K562 (cell line): ENCODE measurements around the gene MYO7A. TPM values are rescaled to one million over a fixed set of nuclear protein-coding genes. Genes with fewer than 3 reads are reported as not detected.

Experiments
- ATAC-seq: fragments of 200-7000 bp; cut with Tn5 transposase; 3 replicates; pipeline ENCODE4 v1.9.1; 2020; ENCODE audit warnings: moderate library complexity
- BruUV-seq: library from RNA; stranded (reverse); fragments of 400-500 nt; replicated peaks from 2 replicates; lab custom pipeline; 2021; lab: Mats Ljungman, UMichigan
- CTCF ChIA-PET: fragments of 300-600 bp; formaldehyde crosslinking; extraction: SDS; loops from one replicate; lab custom pipeline; 2021; ENCODE audit warnings: low intra/inter-chr PET ratio; lab: Yijun Ruan, JAX
- POLR2A ChIA-PET: fragments of 300-600, 350-650 bp; sonication (Branson Sonifier 250); formaldehyde crosslinking; extraction: SDS; loops from one replicate; lab custom pipeline; 2021; ENCODE audit warnings: antibody characterized with exemption, inconsistent platforms; lab: Yijun Ruan, JAX
- DNase-seq, 4 experiments: peaks; one replicate each; pipeline versions ENCODE4 v3.0.0 to v3.0.0-alpha.2; 2011 to 2018; ENCODE audit warnings: low spot score in 3 of 4, mixed read lengths in 3 of 4; ENCODE audit errors: extremely low read depth in 1 of 4
- FAIRE-seq: peaks from 2 replicates; lab custom pipeline; 2011; peaks lifted over from hg19 to GRCh38; lab: Jason Lieb, UNC
- H2AFZ ChIP-seq: 2 replicates; pipeline ENCODE4 v1.6.0; 2011; ENCODE audit warnings: low read depth, low read length, control low read depth, inconsistent platforms
- H3K27ac ChIP-seq: fragments of 200-600 bp; 3 replicates; pipeline ENCODE4 v1.8.0; 2011; ENCODE audit warnings: low read depth, mild to moderate bottlenecking, control low read depth, inconsistent platforms, low read length, moderate library complexity, mixed read lengths; ENCODE audit errors: extremely low read depth
- H3K27me3 ChIP-seq, 2 experiments: fragments of 300-600 bp in 1 of 2; 2 replicates in 1 of 2; 3 replicates in 1 of 2; pipeline versions ENCODE4 v1.6.0 to v1.8.0; 2011; ENCODE audit warnings: inconsistent platforms in 2 of 2, low read length in 2 of 2, mild to moderate bottlenecking in 1 of 2, mixed read lengths in 1 of 2, moderate library complexity in 1 of 2; ENCODE audit not compliant: control insufficient read depth in 2 of 2, insufficient read depth in 2 of 2
- H3K36me3 ChIP-seq: fragments of 300-600 bp; 3 replicates; pipeline ENCODE4 v1.8.0; 2011; ENCODE audit warnings: mild to moderate bottlenecking, low read length, inconsistent platforms; ENCODE audit not compliant: control insufficient read depth, insufficient read depth
- H3K4me1 ChIP-seq, 2 experiments: fragments of 200-600 bp in 1 of 2; replicated peaks in 1 of 2; 2 replicates in 1 of 2; 3 replicates in 1 of 2; pipeline versions ENCODE4 v1.5.1 to v1.8.0; 2011; ENCODE audit warnings: inconsistent platforms in 2 of 2, low read length in 2 of 2, mild to moderate bottlenecking in 1 of 2, mixed read lengths in 1 of 2, moderate library complexity in 1 of 2; ENCODE audit not compliant: control insufficient read depth in 2 of 2, insufficient read depth in 2 of 2
- H3K4me2 ChIP-seq: 2 replicates; pipeline ENCODE4 v1.6.1; 2011; ENCODE audit warnings: low read length, control low read depth, inconsistent platforms, mixed read lengths; ENCODE audit not compliant: insufficient read depth
- H3K4me3 ChIP-seq: fragments of 200-600 bp; sonication (generic), shearing (Covaris generic); 2 replicates; pipeline ENCODE4 v1.5.1; 2016; ENCODE audit warnings: control low read depth, inconsistent platforms
- H3K79me2 ChIP-seq: fragments of 200-600 bp; 3 replicates; pipeline ENCODE4 v1.8.0; 2011; ENCODE audit warnings: low read length, inconsistent platforms; ENCODE audit not compliant: control insufficient read depth, insufficient read depth
- H3K9ac ChIP-seq, 2 experiments: 2 replicates each; pipeline versions ENCODE4 v1.6.0 to v1.6.1; 2011; ENCODE audit warnings: low read depth in 2 of 2, low read length in 2 of 2, control low read depth in 1 of 2, inconsistent platforms in 1 of 2, mild to moderate bottlenecking in 1 of 2, mixed read lengths in 1 of 2; ENCODE audit not compliant: insufficient read depth in 1 of 2
- H3K9me1 ChIP-seq: one replicate; pipeline ENCODE4 v1.6.0; 2011; ENCODE audit warnings: inconsistent platforms, mild to moderate bottlenecking, low read length, moderate library complexity; ENCODE audit not compliant: control insufficient read depth, insufficient read depth
- H3K9me3 ChIP-seq: replicated peaks from 2 replicates; pipeline ENCODE4 v1.5.1; 2011; ENCODE audit warnings: low read depth, low read length, inconsistent platforms; ENCODE audit not compliant: control insufficient read depth, insufficient read depth
- H4K20me1 ChIP-seq: replicated peaks from 2 replicates; pipeline ENCODE4 v1.6.1; 2011; ENCODE audit warnings: low read length, inconsistent platforms, mixed read lengths; ENCODE audit not compliant: control insufficient read depth, insufficient read depth
- CBX5 ChIP-seq: IDR thresholded peaks from 2 replicates; pipeline ENCODE4 v1.6.1; 2014; ENCODE audit warnings: low read depth, borderline replicate concordance
- POLR2AphosphoS5 ChIP-seq: IDR thresholded peaks from 2 replicates; pipeline ENCODE4 v1.6.1; 2011; ENCODE audit warnings: mild to moderate bottlenecking, low read depth, low read length, moderate library complexity; ENCODE audit not compliant: control insufficient read depth, insufficient read depth
- PPARD ChIP-seq: fragments of 250-450 bp; sonication (Bioruptor Pico); IDR thresholded peaks from 2 replicates; pipeline ENCODE4 v1.8.0; 2022; ENCODE audit warnings: inconsistent platforms, mild to moderate bottlenecking, moderate library complexity
- RB1 ChIP-seq: fragments of 450-650 bp; IDR thresholded peaks from 2 replicates; pipeline ENCODE4 v1.6.1; 2017; ENCODE audit warnings: low read depth, mild to moderate bottlenecking
- TCF7L2 ChIP-seq: fragments of 150-350 bp; IDR thresholded peaks from 2 replicates; pipeline ENCODE4 v1.6.1; 2016; ENCODE audit warnings: low read depth, mild to moderate bottlenecking, low read length, moderate library complexity
- ZZZ3 ChIP-seq: fragments of 450-650 bp; IDR thresholded peaks from 2 replicates; pipeline ENCODE4 v1.6.1; 2016; ENCODE audit warnings: antibody characterized with exemption, mild to moderate bottlenecking, moderate library complexity
- WGBS: fragments of 100-300 bp; shearing (Covaris generic); methylation state at CpG from one replicate; pipeline ENCODE4 v1.1.6; 2016; ENCODE audit warnings: low coverage, mixed read lengths; ENCODE audit not compliant: insufficient coverage; ENCODE audit errors: missing lambda C conversion rate; 5-methylcytosine and 5-hydroxymethylcytosine counted together
- in situ Hi-C: fragments of 300-500 bp; cut with MboI; formaldehyde crosslinking; loops from 4 replicates; pipeline ENCODE4 v1.15.0; 2018; ENCODE audit warnings: inconsistent platforms, mixed read lengths
- intact Hi-C: fragments of 100-400 bp; cut with micrococcal nuclease; formaldehyde crosslinking; loops from 2 replicates; pipeline ENCODE4 v1.14.2; 2022
- polyA plus RNA-seq, 8 experiments: library from polyadenylated mRNA; depleted of rRNA in 4 of 8; stranded (reverse) in 5 of 8; unstranded in 3 of 8; fragments of >200 nt; fragmentation: Nextera tagmentation in 2 of 8; fragmentation: Illumina TruSeq in 1 of 8; extraction: Ambion mirVana in 2 of 8; extraction: Trizol in 1 of 8; gene quantifications; 2 replicates each; pipeline versions ENCODE4 v1.2.1 to v1.2.3, GENCODE V29; 2011 to 2014; ENCODE audit warnings: inconsistent platforms in 1 of 8, missing spikeins in 1 of 8
- total RNA-seq, 7 experiments: library from RNA; depleted of rRNA in 6 of 7; stranded (reverse); fragments of >200 nt in 6 of 7; fragmentation: Illumina TruSeq in 2 of 7; extraction: Trizol in 2 of 7; gene quantifications; 2 replicates each; pipeline versions ENCODE4 v1.2.1 to v1.2.3, GENCODE V29; 2011 to 2021; ENCODE audit warnings: low replicate concordance in 1 of 7
- TF ChIP-seq, protein P1 (sequence below): fragments of 450-650 bp; IDR thresholded peaks from 2 replicates; pipeline ENCODE4 v1.6.1; 2017; ENCODE audit warnings: mild to moderate bottlenecking, moderate library complexity

MYO7A gene
- total and polyA plus RNA-seq, 9 of the 15 experiments (the other 6 are each of a cell fraction or from before 2014, with no cell fraction given) = 0.01 to 0.11 (median 0.07) TPM; not detected in 1

DNA sequence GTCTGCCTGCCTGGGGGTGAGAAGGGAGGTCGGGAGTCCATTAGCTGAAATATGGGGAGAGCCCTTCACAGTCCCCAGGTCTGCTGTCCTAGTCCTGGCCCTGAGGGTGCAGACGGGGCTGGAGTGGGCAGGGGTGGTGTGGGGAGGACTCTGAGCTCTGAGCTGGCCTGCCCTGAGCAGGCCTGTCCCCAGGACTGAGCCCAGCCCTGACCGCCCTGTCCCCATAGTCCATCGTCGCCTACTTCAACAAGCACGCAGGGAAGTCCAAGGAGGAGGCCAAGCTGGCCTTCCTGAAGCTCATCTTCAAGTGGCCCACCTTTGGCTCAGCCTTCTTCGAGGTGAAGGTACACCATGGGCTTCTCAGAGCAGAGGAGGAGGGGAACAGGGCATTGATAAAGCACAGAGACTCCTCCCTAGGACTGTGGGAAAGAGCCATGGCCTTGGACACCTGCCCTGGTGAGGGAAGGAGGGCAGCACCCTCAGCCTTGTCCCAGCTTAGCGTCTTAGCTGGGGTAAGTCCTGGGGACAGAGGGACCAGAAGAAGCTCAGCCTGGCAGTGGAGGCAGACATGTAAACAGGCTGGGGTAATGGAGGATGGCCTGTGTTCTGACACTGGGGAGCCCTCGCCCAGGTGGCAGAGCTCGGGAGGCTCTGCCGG is 83.7 kb downstream of the MYO7A start:
- no peaks in the 10 kb centered on the region for H3K4me1 ChIP-seq
- H3K27ac ChIP-seq = no peak overlapping the region
- ATAC-seq (no peak), DNase-seq (no peak), FAIRE-seq (no peak)
- H3K9me1 ChIP-seq = peaks cover 3% of the 10 kb centered on the region
- no peaks in the 10 kb centered on the region for H3K79me2 ChIP-seq
- in situ Hi-C loops (no loop called here), intact Hi-C loops (no loop called here)
- ChIA-PET POLR2A (interaction anchor here (1.2 kb wide), 1 partner anchor 12 kb away, joined by 5 read pairs; no protein-coding TSS in a partner anchor), CTCF (no interaction called here)
- no peaks in the 10 kb centered on the region; the same call in 1 of the 2 replicates for H4K20me1 ChIP-seq
- H3K4me3 ChIP-seq = no peak overlapping the region
- H3K27me3 ChIP-seq = peaks cover 0 to 57% of the 10 kb centered on the region in 2 experiments; a peak in 4 of 5 replicates
- 1% methylated on average over 11 of the region's 11 CpGs for WGBS
- H3K36me3 ChIP-seq = no peaks in the 10 kb centered on the region
- H3K4me2 ChIP-seq = no peak overlapping the region
- no peaks in the 10 kb centered on the region for H3K9me3 ChIP-seq
- H3K9ac ChIP-seq = no peak overlapping the region; a peak in 1 of 4 replicates
- no peak overlapping the region for H2AFZ ChIP-seq
- no peak for TF ChIP-seq PPARD (CRISPR knock-in tag)
- TF ChIP-seq, protein P1, sequence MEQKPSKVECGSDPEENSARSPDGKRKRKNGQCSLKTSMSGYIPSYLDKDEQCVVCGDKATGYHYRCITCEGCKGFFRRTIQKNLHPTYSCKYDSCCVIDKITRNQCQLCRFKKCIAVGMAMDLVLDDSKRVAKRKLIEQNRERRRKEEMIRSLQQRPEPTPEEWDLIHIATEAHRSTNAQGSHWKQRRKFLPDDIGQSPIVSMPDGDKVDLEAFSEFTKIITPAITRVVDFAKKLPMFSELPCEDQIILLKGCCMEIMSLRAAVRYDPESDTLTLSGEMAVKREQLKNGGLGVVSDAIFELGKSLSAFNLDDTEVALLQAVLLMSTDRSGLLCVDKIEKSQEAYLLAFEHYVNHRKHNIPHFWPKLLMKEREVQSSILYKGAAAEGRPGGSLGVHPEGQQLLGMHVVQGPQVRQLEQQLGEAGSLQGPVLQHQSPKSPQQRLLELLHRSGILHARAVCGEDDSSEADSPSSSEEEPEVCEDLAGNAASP = no peak
- TF ChIP-seq TCF7L2 = no peak
- no peak for TF ChIP-seq ZZZ3
- no peak for TF ChIP-seq RB1
- no peak for TF ChIP-seq POLR2AphosphoS5
- no peak for TF ChIP-seq CBX5
- BruUV-seq = no TSS peak
